ENCODE measurements around the gene KREMEN1.

KREMEN1 gene

DNA sequence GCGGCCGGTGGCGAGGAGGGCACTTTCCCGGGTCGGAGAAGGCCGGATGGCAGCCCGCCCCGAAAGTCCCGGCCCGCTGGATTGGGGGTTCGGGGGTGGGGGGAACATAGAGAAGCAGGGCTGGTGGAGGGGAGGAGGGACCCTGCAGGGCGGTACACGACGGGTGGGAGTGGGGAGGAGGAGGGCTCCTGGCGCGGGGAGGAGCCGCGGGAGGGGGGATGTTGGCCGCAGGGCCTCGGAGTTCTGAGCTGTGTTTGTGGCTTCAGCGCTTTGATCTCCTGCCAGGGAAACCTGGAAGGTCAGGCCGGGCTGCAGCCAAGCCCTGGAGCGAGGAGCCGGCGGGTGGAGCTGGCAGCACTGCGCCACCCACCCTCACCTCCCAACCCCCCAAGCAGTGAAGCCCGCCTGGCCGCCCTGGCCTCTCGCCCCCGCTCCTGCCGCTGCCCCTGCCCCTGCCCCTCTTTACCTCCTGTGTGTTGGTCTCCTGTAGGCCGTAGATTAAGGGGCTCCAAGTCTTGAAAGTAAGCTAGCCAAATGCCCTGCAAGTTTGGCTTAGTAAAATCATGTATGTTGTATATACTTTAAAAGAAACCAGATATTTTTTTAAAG, 42.1 kb upstream of the KREMEN1 start:
- Histone ChIP-seq H3K4me3 (replicated peaks; ENCODE audit: insufficient read depth, low read length) (no peak overlapping the region), H3K27ac (replicated peaks) (no peak overlapping the region), H3K27me3 (ENCODE audit: insufficient read depth, poor library complexity, severe bottlenecking) (no peaks in the 10 kb centered on the region)
- TF ChIP-seq SPI1 (IDR thresholded peaks at IDR 0.05; ENCODE audit: borderline replicate concordance, low read depth) (no peak), GABPA (IDR thresholded peaks at IDR 0.05; ENCODE audit: low read depth) (no peak)
- TF ChIP-seq, protein P1, sequence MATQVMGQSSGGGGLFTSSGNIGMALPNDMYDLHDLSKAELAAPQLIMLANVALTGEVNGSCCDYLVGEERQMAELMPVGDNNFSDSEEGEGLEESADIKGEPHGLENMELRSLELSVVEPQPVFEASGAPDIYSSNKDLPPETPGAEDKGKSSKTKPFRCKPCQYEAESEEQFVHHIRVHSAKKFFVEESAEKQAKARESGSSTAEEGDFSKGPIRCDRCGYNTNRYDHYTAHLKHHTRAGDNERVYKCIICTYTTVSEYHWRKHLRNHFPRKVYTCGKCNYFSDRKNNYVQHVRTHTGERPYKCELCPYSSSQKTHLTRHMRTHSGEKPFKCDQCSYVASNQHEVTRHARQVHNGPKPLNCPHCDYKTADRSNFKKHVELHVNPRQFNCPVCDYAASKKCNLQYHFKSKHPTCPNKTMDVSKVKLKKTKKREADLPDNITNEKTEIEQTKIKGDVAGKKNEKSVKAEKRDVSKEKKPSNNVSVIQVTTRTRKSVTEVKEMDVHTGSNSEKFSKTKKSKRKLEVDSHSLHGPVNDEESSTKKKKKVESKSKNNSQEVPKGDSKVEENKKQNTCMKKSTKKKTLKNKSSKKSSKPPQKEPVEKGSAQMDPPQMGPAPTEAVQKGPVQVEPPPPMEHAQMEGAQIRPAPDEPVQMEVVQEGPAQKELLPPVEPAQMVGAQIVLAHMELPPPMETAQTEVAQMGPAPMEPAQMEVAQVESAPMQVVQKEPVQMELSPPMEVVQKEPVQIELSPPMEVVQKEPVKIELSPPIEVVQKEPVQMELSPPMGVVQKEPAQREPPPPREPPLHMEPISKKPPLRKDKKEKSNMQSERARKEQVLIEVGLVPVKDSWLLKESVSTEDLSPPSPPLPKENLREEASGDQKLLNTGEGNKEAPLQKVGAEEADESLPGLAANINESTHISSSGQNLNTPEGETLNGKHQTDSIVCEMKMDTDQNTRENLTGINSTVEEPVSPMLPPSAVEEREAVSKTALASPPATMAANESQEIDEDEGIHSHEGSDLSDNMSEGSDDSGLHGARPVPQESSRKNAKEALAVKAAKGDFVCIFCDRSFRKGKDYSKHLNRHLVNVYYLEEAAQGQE (IDR thresholded peaks at IDR 0.05; ENCODE audit: insufficient replicate concordance, low read depth) = no peak
- no peak for DNase-seq (ENCODE audit: low read depth in 1 of 2, low spot score in 1 of 2)

DNA sequence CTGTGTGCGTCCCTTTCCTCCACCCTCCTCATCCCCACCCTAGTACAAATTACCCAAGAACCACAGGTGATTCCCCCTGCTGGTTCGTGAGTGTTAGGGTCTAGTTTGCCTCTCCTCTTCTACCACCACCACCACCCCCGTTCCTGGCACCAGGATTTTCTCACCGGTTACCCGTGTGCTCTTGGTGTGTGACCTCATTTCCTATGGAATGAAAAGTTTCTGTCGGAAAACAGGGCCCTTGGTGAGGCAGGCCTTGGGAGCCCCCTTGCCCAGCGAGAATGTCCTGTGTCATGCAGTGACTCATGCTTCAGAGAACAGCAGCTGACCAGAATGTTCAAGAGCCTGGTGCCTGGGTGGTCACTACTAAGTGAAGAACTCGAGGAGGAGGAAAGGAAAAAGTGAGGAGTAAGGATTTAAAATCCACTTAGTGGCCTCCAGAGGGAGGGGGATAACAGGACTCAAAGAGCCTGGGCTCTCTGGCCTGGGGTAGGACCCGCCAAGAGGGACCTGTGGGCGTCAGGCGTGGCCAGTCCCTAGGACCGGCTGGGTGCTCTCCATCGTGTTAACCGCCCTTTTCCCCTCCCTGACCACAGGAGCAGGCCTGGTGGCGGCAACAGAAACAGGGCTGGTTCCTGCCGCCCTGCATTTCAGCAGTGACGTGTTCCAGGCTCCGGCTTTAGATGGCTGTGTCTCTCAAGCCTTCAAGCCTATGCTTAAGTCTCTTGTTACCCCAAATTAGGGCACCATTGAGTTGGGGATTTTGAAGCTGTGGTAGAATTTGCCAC, 41.4 kb upstream of the KREMEN1 start:
- Histone ChIP-seq H3K27me3 (ENCODE audit: insufficient read depth, poor library complexity, severe bottlenecking) (no peaks in the 10 kb centered on the region), H3K4me3 (replicated peaks; ENCODE audit: insufficient read depth, low read length) (no peak overlapping the region), H3K27ac (replicated peaks) (no peak overlapping the region)
- no peak for TF ChIP-seq POLR2AphosphoS5 (IDR thresholded peaks at IDR 0.05; ENCODE audit: low read depth)
- TF ChIP-seq, protein P1 (IDR thresholded peaks at IDR 0.05; ENCODE audit: insufficient replicate concordance, low read depth) = no peak
- TF ChIP-seq SPI1 (IDR thresholded peaks at IDR 0.05; ENCODE audit: borderline replicate concordance, low read depth) = no peak
- TF ChIP-seq GABPA (IDR thresholded peaks at IDR 0.05; ENCODE audit: low read depth) = no peak
- TF ChIP-seq, protein P2, sequence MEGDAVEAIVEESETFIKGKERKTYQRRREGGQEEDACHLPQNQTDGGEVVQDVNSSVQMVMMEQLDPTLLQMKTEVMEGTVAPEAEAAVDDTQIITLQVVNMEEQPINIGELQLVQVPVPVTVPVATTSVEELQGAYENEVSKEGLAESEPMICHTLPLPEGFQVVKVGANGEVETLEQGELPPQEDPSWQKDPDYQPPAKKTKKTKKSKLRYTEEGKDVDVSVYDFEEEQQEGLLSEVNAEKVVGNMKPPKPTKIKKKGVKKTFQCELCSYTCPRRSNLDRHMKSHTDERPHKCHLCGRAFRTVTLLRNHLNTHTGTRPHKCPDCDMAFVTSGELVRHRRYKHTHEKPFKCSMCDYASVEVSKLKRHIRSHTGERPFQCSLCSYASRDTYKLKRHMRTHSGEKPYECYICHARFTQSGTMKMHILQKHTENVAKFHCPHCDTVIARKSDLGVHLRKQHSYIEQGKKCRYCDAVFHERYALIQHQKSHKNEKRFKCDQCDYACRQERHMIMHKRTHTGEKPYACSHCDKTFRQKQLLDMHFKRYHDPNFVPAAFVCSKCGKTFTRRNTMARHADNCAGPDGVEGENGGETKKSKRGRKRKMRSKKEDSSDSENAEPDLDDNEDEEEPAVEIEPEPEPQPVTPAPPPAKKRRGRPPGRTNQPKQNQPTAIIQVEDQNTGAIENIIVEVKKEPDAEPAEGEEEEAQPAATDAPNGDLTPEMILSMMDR (IDR thresholded peaks at IDR 0.05; ENCODE audit: insufficient read depth, low read length) = no peak
- no peak for DNase-seq (ENCODE audit: low read depth in 1 of 2, low spot score in 1 of 2)

DNA sequence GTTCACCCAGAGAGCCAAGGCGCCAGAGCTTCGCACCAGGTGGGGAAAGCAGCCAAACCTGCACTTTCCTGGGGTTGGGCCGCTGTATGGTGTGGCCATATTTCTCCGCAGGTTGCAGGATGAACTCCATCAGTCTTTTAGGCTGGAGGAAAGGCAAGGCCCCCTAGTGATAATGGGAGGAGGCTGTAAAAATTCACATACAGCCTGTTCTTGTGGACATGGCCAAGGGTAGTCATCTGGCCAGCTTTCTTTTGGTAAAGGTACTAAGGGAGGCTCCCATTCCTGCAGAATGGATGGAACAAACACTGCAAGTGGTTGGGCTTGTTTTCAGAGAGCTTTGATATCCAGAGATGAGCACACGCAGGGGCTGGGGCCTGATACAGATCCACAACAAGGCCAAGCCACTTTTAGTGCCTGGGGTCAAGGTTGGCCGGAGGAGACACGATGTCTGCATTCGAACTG, 40.8 kb upstream of the KREMEN1 start:
- H3K27me3 ChIP-seq (ENCODE audit: insufficient read depth, poor library complexity, severe bottlenecking) = no peaks in the 10 kb centered on the region
- no peak overlapping the region for H3K27ac ChIP-seq (replicated peaks)
- DNase-seq (ENCODE audit: low read depth in 1 of 2, low spot score in 1 of 2) = no peak
- no peak overlapping the region for H3K4me3 ChIP-seq (replicated peaks; ENCODE audit: insufficient read depth, low read length)
- TF ChIP-seq, protein P1 (IDR thresholded peaks at IDR 0.05; ENCODE audit: insufficient replicate concordance, low read depth) = no peak

DNA sequence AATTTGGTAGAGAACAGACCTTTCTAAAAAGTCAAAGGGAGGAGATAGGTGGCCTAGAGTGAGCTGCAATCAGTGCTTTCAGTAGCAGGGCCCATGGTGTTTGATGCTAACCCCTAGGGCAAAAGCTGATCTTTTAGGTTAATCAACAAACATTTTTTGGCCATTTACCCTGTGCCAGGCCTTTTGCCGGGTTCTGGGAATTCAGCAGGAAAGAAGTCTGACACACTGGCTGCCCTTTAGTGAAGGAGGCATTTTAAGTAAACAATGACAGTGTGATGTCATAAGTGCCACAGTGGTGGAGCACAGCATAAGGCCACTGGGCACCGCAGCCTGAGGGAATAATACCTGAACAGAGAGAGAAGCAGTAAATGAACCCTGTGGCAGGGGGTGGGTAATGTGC, 40.3 kb upstream of the KREMEN1 start:
- H3K27ac ChIP-seq (replicated peaks) = no peak overlapping the region
- DNase-seq (ENCODE audit: low read depth in 1 of 2, low spot score in 1 of 2) = no peak
- TF ChIP-seq, protein P2 (IDR thresholded peaks at IDR 0.05; ENCODE audit: insufficient read depth, low read length) = no peak
- no peak for TF ChIP-seq GABPA (IDR thresholded peaks at IDR 0.05; ENCODE audit: low read depth)
- no peak for TF ChIP-seq POLR2AphosphoS5 (IDR thresholded peaks at IDR 0.05; ENCODE audit: low read depth)
- TF ChIP-seq, protein P1 (IDR thresholded peaks at IDR 0.05; ENCODE audit: insufficient replicate concordance, low read depth) = no peak
- TF ChIP-seq SPI1 (IDR thresholded peaks at IDR 0.05; ENCODE audit: borderline replicate concordance, low read depth) = no peak
- H3K27me3 ChIP-seq (ENCODE audit: insufficient read depth, poor library complexity, severe bottlenecking) = no peaks in the 10 kb centered on the region
- no peak overlapping the region for H3K4me3 ChIP-seq (replicated peaks; ENCODE audit: insufficient read depth, low read length)

Data from HL-60 (cell line).